ENCODE measurements around the gene LGR6.
A peak's percentile ranks its signal among the peaks of the same experiment; 100 is the strongest.
"Not testable (repeated sequence)": the region's sequence is repeated elsewhere in the genome, so short reads cannot be mapped to it uniquely, and the experiment has no call there.

LGR6 gene

GRCh38 chr1:202187041-202187671, 6.4 kb upstream of the LGR6 start:
- H3K4me3 ChIP-seq (replicated peaks in 1 of 2; ENCODE audit: low read depth in 2 of 2, low read length in 2 of 2), result no peak overlapping the region
- TF ChIP-seq CTCF (IDR thresholded peaks at IDR 0.05; ENCODE audit: low read depth, low read length), result no peak

GRCh38 chr1:202187697-202188407, 5.7 kb upstream of the LGR6 start:
- DNase-seq (ENCODE audit: low read depth in 2 of 2), result no peak
- TF ChIP-seq CTCF (IDR thresholded peaks at IDR 0.05; ENCODE audit: low read depth, low read length), result no peak
- H3K4me3 ChIP-seq (replicated peaks in 1 of 2; ENCODE audit: low read depth in 2 of 2, low read length in 2 of 2), result no peak overlapping the region

More at GRCh38 chr1:202187041-202187671, 6.4 kb upstream of the LGR6 start:
- no peak for DNase-seq (ENCODE audit: low read depth in 2 of 2)

GRCh38 chr1:202189001-202189790, 4.4 kb upstream of the LGR6 start:
- peak; percentile 64 to 65 for DNase-seq (ENCODE audit: low read depth in 2 of 2)
- no peak overlapping the region for H3K4me3 ChIP-seq (replicated peaks in 1 of 2; ENCODE audit: low read depth in 2 of 2, low read length in 2 of 2)
- peak; percentile 66 for TF ChIP-seq CTCF (IDR thresholded peaks at IDR 0.05; ENCODE audit: low read depth, low read length)

- DNase-seq (ENCODE audit: low read depth in 2 of 2), result peak in 1 of 2 donors; percentile 20
- H3K4me3 ChIP-seq (replicated peaks in 1 of 2; ENCODE audit: low read depth in 2 of 2, low read length in 2 of 2), result no peak overlapping the region
- TF ChIP-seq CTCF (IDR thresholded peaks at IDR 0.05; ENCODE audit: low read depth, low read length), result peak; percentile 31
Measured at GRCh38 chr1:202189918-202190715, 3.5 kb upstream of the LGR6 start.

GRCh38 chr1:202191391-202191790, 2.2 kb upstream of the LGR6 start:
- not testable (repeated sequence) for DNase-seq (ENCODE audit: low read depth in 2 of 2); H3K4me3 ChIP-seq (replicated peaks in 1 of 2; ENCODE audit: low read depth in 2 of 2, low read length in 2 of 2)

GRCh38 chr1:202192770-202193613, 607 bp upstream of the LGR6 start:
- no peak overlapping the region for H3K4me3 ChIP-seq (replicated peaks in 1 of 2; ENCODE audit: low read depth in 2 of 2, low read length in 2 of 2)
- peak; percentile 89 for TF ChIP-seq CTCF (IDR thresholded peaks at IDR 0.05; ENCODE audit: low read depth, low read length)
- DNase-seq (ENCODE audit: low read depth in 2 of 2), result peak; percentile 53 to 63
